Panc1 (cell line): Measurements from ENCODE around the gene SDSL. TPM values are rescaled to one million over a fixed set of nuclear protein-coding genes. Genes with fewer than 3 reads are reported as not detected.

ENCODE experiments used
- ATAC-seq: fragments of 200-7000 bp; cut with Tn5 transposase; 2 replicates; pipeline ENCODE4 v1.9.1; 2020; ENCODE audit warnings: mild to moderate bottlenecking, moderate library complexity
- BruUV-seq: library from RNA; stranded (reverse); fragments of 400-500 nt; replicated peaks from 2 replicates; lab custom pipeline; 2021; lab: Mats Ljungman, UMichigan
- CTCF ChIA-PET: fragments of 300-600 bp; sonication (Branson Sonifier 250); formaldehyde crosslinking; loops from one replicate; lab custom pipeline; 2022; ENCODE audit warnings: antibody characterized with exemption; lab: Charles Lee
- POLR2A ChIA-PET: fragments of 300-600 bp; sonication (Branson Sonifier 250); formaldehyde crosslinking; loops from one replicate; lab custom pipeline; 2022; ENCODE audit warnings: antibody characterized with exemption; lab: Charles Lee
- DNase-seq: peaks from one replicate; pipeline ENCODE4 v3.0.0-alpha.2; 2010; ENCODE audit warnings: low read depth, low spot score
- H3K27ac ChIP-seq: 2 replicates; pipeline ENCODE4 v1.5.1; 2011; ENCODE audit warnings: mild to moderate bottlenecking, low read length, inconsistent platforms
- H3K27me3 ChIP-seq: fragments of 200-500 bp; sonication (Bioruptor generic); 2 replicates; pipeline ENCODE4 v1.6.0; 2014; ENCODE audit warnings: low read length, inconsistent platforms; ENCODE audit not compliant: control insufficient read depth, insufficient read depth
- H3K36me3 ChIP-seq: fragments of 200-500 bp; sonication (Bioruptor generic); 2 replicates; pipeline ENCODE4 v1.5.1; 2014; ENCODE audit warnings: inconsistent platforms, mild to moderate bottlenecking, low read length, moderate library complexity; ENCODE audit not compliant: control insufficient read depth, insufficient read depth
- H3K4me1 ChIP-seq: 2 replicates; pipeline ENCODE4 v1.5.1; 2011; ENCODE audit warnings: inconsistent platforms, mild to moderate bottlenecking, low read length, moderate library complexity; ENCODE audit not compliant: control insufficient read depth, insufficient read depth
- H3K4me3 ChIP-seq, 2 experiments: 2 replicates each; pipeline ENCODE4 v1.5.1; 2011 to 2012; ENCODE audit warnings: low read depth in 2 of 2, low read length in 2 of 2, mild to moderate bottlenecking in 2 of 2, inconsistent platforms in 1 of 2, moderate library complexity in 1 of 2
- H3K9me3 ChIP-seq: fragments of 200-500 bp; sonication (Bioruptor generic); 2 replicates; pipeline ENCODE4 v1.5.1; 2014; ENCODE audit warnings: low read depth, mild to moderate bottlenecking, inconsistent platforms, low read length, moderate library complexity; ENCODE audit not compliant: control insufficient read depth, insufficient read depth
- CTCF ChIP-seq: fragments of 450-650 bp; IDR thresholded peaks from 2 replicates; pipeline ENCODE4 v1.5.1; 2017; ENCODE audit warnings: mild to moderate bottlenecking
- POLR2AphosphoS5 ChIP-seq: IDR thresholded peaks from 2 replicates; pipeline ENCODE4 v1.6.1; 2012; ENCODE audit warnings: mild to moderate bottlenecking, low read depth, low read length, moderate library complexity
- REST ChIP-seq, 2 experiments: IDR thresholded peaks; 2 replicates each; pipeline ENCODE4 v1.6.1; 2011 to 2012; ENCODE audit warnings: low read depth in 2 of 2, control low read depth in 1 of 2, low read length in 1 of 2, mild to moderate bottlenecking in 1 of 2, moderate library complexity in 1 of 2; ENCODE audit not compliant: insufficient read depth in 1 of 2
- SIN3A ChIP-seq: IDR thresholded peaks from 2 replicates; pipeline ENCODE4 v1.6.1; 2012; ENCODE audit warnings: low read depth, mild to moderate bottlenecking, low read length, moderate library complexity, borderline replicate concordance; ENCODE audit not compliant: insufficient read depth
- TCF7L2 ChIP-seq: IDR thresholded peaks from 2 replicates; pipeline ENCODE4 v1.6.1; 2011; ENCODE audit warnings: mild to moderate bottlenecking, low read depth, low read length, inconsistent platforms
- in situ Hi-C: cut with HindIII; loops from 2 replicates; pipeline ENCODE4 v1.10.0; 2016; ENCODE audit warnings: low sequenced_read_pairs, low pct_unique_long_range_greater_than_20kb
- intact Hi-C: fragments of 100-400 bp; cut with micrococcal nuclease; formaldehyde crosslinking; loops from one replicate; pipeline ENCODE4 v1.10.0; 2022; ENCODE audit not compliant: unreplicated experiment
- total RNA-seq: library from RNA; stranded (reverse); gene quantifications from one replicate; pipeline ENCODE4 v1.2.1, GENCODE V29; 2021; ENCODE audit not compliant: unreplicated experiment

SDSL gene
- total RNA-seq, 1 experiment from 2014 or later, result 5.8 TPM

GRCh38 chr12:113400362-113400761 lies 21.8 kb upstream of the SDSL start:
- BruUV-seq, result no TSS peak
- CTCF ChIA-PET, result no interaction called here
- H3K27ac ChIP-seq, result no peak overlapping the region
- intact Hi-C loops (no loop called here), in situ Hi-C loops (no loop called here)
- ATAC-seq (no peak), DNase-seq (no peak)
- no peaks in the 10 kb centered on the region for H3K36me3 ChIP-seq
- no peaks in the 10 kb centered on the region for H3K27me3 ChIP-seq
- POLR2A ChIA-PET, result no interaction called here
- no peak for TF ChIP-seq CTCF
- TF ChIP-seq POLR2AphosphoS5, result no peak
- TF ChIP-seq SIN3A, result no peak
- TF ChIP-seq TCF7L2, result no peak
- TF ChIP-seq REST (IDR thresholded peaks at IDR 0.05; ENCODE audit: insufficient read depth in 1 of 2, low read depth in 2 of 2, low read length in 1 of 2), result no peak
- H3K4me1 ChIP-seq, result no peaks in the 10 kb centered on the region
- no peak overlapping the region for H3K4me3 ChIP-seq
- no peaks in the 10 kb centered on the region for H3K9me3 ChIP-seq

GRCh38 chr12:113401066-113402000 lies 20.8 kb upstream of the SDSL start:
- no peaks in the 10 kb centered on the region for H3K4me1 ChIP-seq
- CTCF ChIA-PET, result no interaction called here
- H3K27ac ChIP-seq, result no peak overlapping the region
- in situ Hi-C loops (no loop called here), intact Hi-C loops (no loop called here)
- BruUV-seq, result no TSS peak
- no peak overlapping the region for H3K4me3 ChIP-seq
- no peak for TF ChIP-seq SIN3A
- no peak for TF ChIP-seq REST (IDR thresholded peaks at IDR 0.05; ENCODE audit: insufficient read depth in 1 of 2, low read depth in 2 of 2, low read length in 1 of 2)
- TF ChIP-seq POLR2AphosphoS5, result no peak
- no peak for TF ChIP-seq TCF7L2
- no peak for TF ChIP-seq CTCF
- no peak for DNase-seq
- H3K27me3 ChIP-seq, result no peaks in the 10 kb centered on the region
- H3K36me3 ChIP-seq, result no peaks in the 10 kb centered on the region
- no peaks in the 10 kb centered on the region for H3K9me3 ChIP-seq
- POLR2A ChIA-PET, result interaction anchor here (0.5 kb wide), 1 partner anchor 241 kb away, joined by 9 read pairs; no protein-coding TSS in a partner anchor
- ATAC-seq, result no peak
